ACC112 (cell line): ENCODE measurements around the gene NAPB.

Experiments used
- H2AFZ ChIP-seq: fragments of 200-600 bp; sonication (generic); one replicate; pipeline ENCODE4 v1.6.0; 2017; ENCODE audit warnings: antibody characterized with exemption, low read length; ENCODE audit not compliant: unreplicated experiment
- H3K27ac ChIP-seq: fragments of 200-600 bp; sonication (generic); 2 replicates; pipeline ENCODE4 v1.5.1; 2014; ENCODE audit warnings: low read depth, mild to moderate bottlenecking, antibody characterized with exemption, low read length, moderate library complexity
- H3K27me3 ChIP-seq: fragments of 200-600 bp; sonication (generic); 2 replicates; pipeline ENCODE4 v1.6.1; 2014; ENCODE audit warnings: mild to moderate bottlenecking, antibody characterized with exemption, low read length, moderate library complexity, mixed read lengths; ENCODE audit not compliant: insufficient read depth
- H3K36me3 ChIP-seq: fragments of 200-600 bp; sonication (generic); 2 replicates; pipeline ENCODE4 v1.6.1; 2016; ENCODE audit warnings: mild to moderate bottlenecking, antibody characterized with exemption, low read length, moderate library complexity, mixed read lengths; ENCODE audit not compliant: insufficient read depth
- H3K4me1 ChIP-seq: fragments of 200-600 bp; sonication (generic); one replicate; pipeline ENCODE4 v1.6.1; 2016; ENCODE audit warnings: low read length, mixed read lengths; ENCODE audit not compliant: insufficient read depth, unreplicated experiment, control insufficient read depth
- H3K4me3 ChIP-seq: fragments of 200-600 bp; sonication (generic); 2 replicates; pipeline ENCODE4 v1.5.1; 2014; ENCODE audit warnings: mild to moderate bottlenecking, low read depth, low read length
- H3K79me2 ChIP-seq: fragments of 200-600 bp; sonication (generic); one replicate; pipeline ENCODE4 v1.6.0; 2016; ENCODE audit warnings: low read length; ENCODE audit not compliant: control insufficient read depth, unreplicated experiment, insufficient read depth

NAPB gene

DNA sequence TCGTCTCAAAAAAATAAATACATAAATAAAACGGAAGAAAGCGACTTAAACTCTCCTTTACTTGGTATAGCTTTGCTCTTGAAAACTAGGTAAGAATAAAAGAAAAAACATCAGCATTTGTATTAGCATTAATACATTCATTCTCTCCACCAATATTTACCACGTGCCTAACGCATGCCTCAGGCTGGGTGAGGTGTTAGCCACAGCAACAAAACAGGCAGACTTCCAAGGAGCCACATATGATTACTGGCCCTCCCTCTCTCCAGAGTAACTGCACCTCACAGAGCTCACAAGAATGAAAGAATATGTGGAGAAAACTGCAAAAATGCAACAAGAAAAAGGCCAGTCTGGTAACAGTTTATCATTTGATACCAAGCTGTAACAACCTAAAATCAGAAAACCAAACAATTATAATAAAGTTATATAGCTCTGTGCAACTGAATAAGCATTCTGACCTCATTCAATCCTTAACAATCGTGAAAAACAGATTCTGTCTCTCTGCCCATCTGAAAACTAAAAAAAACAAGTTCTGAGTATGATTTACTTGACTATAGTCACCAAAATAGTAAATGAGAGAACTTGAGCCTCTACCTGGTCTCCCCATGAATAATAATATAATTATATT is 5.2 kb downstream of the NAPB start:
- Histone ChIP-seq H3K27me3 (no peaks in the 10 kb centered on the region), H3K79me2 (peaks cover 93% of the 10 kb centered on the region), H3K27ac (no peak overlapping the region)

DNA sequence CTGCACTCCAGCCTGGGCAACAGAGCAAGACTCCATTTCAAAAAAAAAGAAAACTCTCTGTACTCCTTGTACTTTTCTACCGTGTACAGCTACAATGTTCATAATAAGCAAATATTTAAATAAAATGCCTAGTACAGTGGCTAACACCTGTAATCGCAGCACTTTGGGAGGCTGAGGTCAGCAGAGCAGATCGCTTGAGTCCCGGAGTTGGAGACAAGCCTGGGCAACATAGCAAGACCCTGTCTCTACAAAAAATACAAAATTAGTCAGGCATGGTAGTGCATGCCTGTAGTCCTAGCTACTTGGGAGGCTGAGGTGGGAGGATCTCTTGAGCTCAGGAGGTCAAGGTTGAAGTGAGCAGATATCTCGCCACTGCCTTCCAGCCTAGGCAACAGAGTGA is 5.7 kb downstream of the NAPB start:
- Histone ChIP-seq H2AFZ (no peak overlapping the region), H3K27me3 (no peaks in the 10 kb centered on the region), H3K79me2 (peaks cover 93% of the 10 kb centered on the region), H3K4me3 (no peak overlapping the region), H3K36me3 (no peaks in the 10 kb centered on the region), H3K4me1 (peaks cover 19% of the 10 kb centered on the region), H3K27ac (no peak overlapping the region)

More for the DNA sequence above, 5.2 kb downstream of the NAPB start:
- no peak overlapping the region for H2AFZ ChIP-seq
- H3K36me3 ChIP-seq, result no peaks in the 10 kb centered on the region
- peaks cover 14% of the 10 kb centered on the region for H3K4me1 ChIP-seq
- H3K4me3 ChIP-seq, result no peak overlapping the region

DNA sequence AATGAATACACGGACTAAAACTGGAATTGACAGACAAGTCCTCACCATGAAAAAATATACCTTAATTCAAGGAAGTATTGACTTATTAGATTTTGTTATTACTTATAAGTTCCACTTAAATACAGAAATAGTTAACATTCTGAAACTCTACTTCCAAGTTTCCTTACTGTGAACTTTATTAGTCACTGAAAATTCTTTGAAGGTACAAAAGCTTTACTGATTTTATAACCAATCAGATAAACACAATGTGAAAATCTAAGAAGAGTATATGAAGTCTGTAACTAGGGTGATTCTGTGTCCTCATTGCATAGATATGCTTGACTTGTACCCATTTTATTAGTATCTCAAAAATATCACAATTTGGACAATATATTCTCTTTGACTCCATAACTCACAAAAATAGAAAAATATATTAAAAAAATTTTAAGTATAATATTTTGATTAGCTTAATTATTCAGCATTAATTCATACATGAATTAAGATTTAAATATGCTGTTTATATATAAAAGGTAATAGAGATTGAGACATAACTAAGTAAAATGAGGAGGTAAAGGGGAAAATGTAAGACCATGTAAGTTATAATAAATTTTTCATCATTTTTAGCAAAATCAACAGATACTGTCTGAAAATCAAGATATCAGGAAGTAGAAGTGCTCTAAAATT is 6.6 kb downstream of the NAPB start:
- no peak overlapping the region for H2AFZ ChIP-seq
- H3K4me3 ChIP-seq, result no peak overlapping the region
- H3K27ac ChIP-seq, result no peak overlapping the region
- H3K79me2 ChIP-seq, result peaks cover 94% of the 10 kb centered on the region
- peaks cover 19% of the 10 kb centered on the region for H3K4me1 ChIP-seq
- H3K36me3 ChIP-seq, result no peaks in the 10 kb centered on the region
- no peaks in the 10 kb centered on the region for H3K27me3 ChIP-seq

DNA sequence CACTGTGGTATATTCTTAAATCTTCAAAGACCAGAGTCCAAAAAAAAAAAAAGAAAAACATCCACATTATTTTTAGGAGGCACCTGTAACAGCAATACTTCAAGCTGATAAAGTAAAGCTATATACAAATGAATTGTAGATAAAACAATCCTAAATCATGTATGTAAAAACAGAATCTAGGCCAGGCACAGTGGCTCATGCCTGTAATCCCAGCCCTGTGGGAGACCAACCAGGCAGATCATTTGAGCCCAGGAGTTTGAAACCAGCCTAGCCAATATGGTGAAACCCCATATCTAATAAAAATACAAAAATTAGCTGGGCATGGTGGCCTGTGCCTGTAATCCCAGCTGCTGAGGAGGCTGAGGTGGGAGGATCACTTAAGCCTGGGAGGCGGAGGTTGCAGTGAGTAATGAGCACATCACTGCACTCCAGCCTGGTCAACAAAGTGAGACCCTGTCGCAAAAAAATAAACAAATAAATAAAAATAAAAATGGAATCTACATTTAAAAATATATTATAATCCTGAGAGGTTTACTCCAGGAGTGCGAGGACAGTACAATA is 7.3 kb downstream of the NAPB start:
- Histone ChIP-seq H3K4me1 (peaks cover 17% of the 10 kb centered on the region), H3K79me2 (peaks cover 94% of the 10 kb centered on the region)

DNA sequence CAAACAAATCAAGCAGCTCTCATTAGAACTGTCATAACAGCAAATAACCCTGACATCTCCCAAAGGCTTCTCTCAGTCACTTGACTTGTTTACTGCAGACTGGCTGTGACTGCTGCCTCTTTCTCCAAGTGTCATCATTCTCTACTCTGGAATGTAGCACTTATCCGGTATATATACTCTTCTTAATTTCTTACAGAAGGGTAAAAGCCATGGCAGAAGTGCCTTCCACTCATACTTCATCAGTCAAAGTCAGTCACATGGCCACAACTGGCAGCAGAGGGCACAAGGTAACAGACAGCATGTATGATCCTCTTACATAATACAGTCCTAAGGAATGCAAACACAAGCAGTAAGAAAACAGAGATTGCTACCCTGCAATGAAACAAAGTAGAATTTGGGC is 9.3 kb downstream of the NAPB start:
- H3K4me3 ChIP-seq, result no peak overlapping the region
- H3K4me1 ChIP-seq, result peaks cover 14% of the 10 kb centered on the region
- H3K36me3 ChIP-seq, result no peaks in the 10 kb centered on the region
- H3K79me2 ChIP-seq, result peaks cover 96% of the 10 kb centered on the region
- no peaks in the 10 kb centered on the region for H3K27me3 ChIP-seq
- no peak overlapping the region for H2AFZ ChIP-seq
- no peak overlapping the region for H3K27ac ChIP-seq

More for the DNA sequence above, 7.3 kb downstream of the NAPB start:
- H3K4me3 ChIP-seq, result no peak overlapping the region
- H2AFZ ChIP-seq, result no peak overlapping the region
- no peaks in the 10 kb centered on the region for H3K36me3 ChIP-seq
- no peak overlapping the region for H3K27ac ChIP-seq
- H3K27me3 ChIP-seq, result no peaks in the 10 kb centered on the region

DNA sequence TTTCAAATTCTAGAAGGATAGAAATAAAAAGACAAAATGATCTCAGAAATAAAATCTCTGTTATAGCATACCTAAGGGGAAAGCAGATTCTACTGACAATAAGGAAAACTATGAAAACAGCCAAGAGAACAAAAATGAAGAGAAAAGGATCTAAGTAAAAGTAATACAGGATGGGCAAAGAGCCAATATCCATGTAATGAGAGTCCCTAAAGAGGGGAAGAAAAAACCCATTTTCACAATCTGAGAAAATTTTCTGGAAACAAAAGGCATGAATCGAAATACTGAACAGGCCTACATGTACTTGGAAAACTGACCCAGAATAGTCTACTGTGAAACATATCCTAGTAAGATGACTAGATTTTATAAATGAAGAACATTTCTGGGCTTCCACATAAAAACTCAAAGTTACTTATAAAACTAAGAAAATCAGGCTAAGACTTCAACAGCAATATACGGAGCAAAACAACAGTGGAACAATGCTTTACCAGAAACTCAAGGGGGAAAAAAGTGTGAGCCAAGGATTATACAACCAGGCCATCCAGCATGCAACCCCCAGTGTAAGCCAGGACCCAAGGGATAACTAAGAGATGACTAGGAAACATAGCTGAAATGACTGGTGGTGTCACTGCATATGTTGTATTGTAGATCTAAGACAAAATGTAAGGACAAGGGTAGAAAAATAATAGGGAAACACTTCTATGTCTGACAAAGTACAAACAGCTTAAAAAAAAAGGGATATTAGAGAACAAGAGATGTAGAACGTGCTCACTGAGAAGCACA is 10.2 kb downstream of the NAPB start:
- Histone ChIP-seq H3K36me3 (no peaks in the 10 kb centered on the region), H3K4me1 (peaks cover 14% of the 10 kb centered on the region), H3K4me3 (no peak overlapping the region), H3K27ac (no peak overlapping the region), H3K79me2 (peaks cover 98% of the 10 kb centered on the region), H3K27me3 (no peaks in the 10 kb centered on the region), H2AFZ (no peak overlapping the region)

DNA sequence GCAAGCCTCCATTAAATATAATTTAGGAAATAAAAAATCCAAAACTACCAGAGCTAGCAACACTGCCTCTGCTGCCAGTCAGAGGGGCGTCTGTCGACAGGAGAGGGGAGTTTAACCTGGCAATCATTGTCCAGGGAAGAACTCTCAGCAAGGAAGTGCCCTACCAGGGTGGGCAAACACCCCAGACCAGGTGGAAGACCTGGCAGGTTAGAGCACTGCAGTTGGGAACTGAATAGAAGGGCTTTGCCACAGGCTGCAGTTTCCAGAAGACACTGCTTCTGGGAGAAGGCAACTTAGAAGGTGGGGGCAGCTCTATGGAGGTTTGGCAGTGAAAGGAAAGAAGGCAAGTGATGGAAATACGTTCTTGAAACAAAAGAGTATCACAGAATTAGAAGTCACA is 11.5 kb downstream of the NAPB start:
- no peak overlapping the region for H2AFZ ChIP-seq
- H3K27me3 ChIP-seq, result no peaks in the 10 kb centered on the region
- H3K4me1 ChIP-seq, result peaks cover 14% of the 10 kb centered on the region
- no peak overlapping the region for H3K4me3 ChIP-seq
- H3K36me3 ChIP-seq, result no peaks in the 10 kb centered on the region
- peaks cover 98% of the 10 kb centered on the region for H3K79me2 ChIP-seq
- H3K27ac ChIP-seq, result no peak overlapping the region

DNA sequence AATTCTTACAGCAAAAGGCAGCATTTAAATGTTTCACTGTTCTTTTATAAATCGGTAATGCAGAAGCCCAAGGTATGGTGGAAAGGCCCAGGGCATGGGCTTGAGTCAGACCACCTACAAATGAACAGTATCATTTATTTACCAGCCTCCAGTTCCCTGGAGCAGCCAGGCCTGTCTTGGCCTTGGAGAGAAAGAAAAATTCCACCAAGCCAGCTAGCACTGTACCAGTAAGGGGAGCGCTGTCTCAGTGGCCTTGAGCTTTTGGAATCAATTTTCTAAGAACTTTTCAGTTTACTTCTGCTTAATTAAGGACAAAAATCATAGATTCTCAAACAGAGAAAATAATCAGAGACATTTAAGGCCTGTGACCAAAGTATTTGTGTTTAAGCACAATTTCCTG is 12.3 kb downstream of the NAPB start:
- Histone ChIP-seq H2AFZ (no peak overlapping the region), H3K4me3 (no peak overlapping the region), H3K79me2 (peaks cover 99% of the 10 kb centered on the region), H3K27ac (no peak overlapping the region), H3K4me1 (peaks cover 21% of the 10 kb centered on the region), H3K36me3 (no peaks in the 10 kb centered on the region), H3K27me3 (no peaks in the 10 kb centered on the region)

DNA sequence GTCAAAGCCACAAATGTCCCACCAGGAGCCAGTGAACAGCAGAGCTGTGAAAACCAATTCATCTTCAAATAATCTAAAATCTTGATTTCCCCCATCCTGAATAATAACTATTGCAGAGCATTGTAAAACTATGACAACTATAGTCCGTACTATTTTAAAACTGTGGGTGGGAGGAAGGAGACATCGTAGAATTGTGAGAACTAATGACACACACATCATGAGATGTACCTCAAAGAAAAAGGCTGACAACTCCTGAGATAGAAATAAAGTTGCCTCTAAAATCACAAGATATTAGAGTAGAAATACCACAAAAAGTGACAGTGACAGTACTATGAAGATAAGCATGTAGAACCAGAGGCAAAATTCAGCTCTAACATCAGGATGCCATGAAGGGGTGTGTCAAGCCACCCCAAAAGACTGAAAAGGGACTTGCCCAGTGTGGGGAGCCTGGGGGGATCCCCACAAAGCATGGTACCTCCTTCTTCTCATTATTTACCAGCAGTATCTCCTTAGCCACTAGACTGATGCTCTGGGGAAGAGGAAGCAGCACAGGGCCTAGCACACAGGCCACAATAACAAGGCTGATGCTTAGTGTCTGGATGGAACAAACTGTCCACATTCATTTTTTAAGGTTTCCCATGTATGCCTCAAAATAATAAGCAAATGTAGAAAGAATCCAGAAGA is 13.4 kb downstream of the NAPB start:
- no peaks in the 10 kb centered on the region for H3K27me3 ChIP-seq
- peaks cover 95% of the 10 kb centered on the region for H3K79me2 ChIP-seq
- peaks cover 22% of the 10 kb centered on the region for H3K4me1 ChIP-seq
- no peaks in the 10 kb centered on the region for H3K36me3 ChIP-seq
- H3K27ac ChIP-seq, result no peak overlapping the region
- H2AFZ ChIP-seq, result no peak overlapping the region
- H3K4me3 ChIP-seq, result no peak overlapping the region

DNA sequence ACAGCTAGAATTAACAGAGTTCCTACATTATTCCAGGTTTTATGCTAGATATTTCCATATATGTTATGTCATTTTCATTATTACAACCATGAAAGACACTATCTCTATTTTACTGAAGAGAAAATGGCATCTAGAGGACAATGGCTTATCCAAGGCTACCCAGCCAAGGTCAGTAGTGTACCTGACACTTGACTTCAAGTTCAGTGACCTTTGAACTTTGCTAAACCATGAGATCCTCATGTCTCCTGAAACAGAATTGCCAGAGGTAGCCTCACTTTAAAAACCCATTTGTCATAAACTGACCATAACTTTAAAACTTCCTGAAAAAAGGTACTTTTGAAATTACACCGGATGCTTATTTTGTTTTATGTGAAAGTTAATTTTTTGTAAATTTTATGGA is 14.4 kb downstream of the NAPB start:
- H3K36me3 ChIP-seq, result no peaks in the 10 kb centered on the region; the same call in 1 of the 2 replicates

More for the DNA sequence above, 14.4 kb downstream of the NAPB start:
- H3K4me1 ChIP-seq, result peaks cover 19% of the 10 kb centered on the region
- no peak overlapping the region for H3K27ac ChIP-seq
- H3K27me3 ChIP-seq, result no peaks in the 10 kb centered on the region
- peaks cover 95% of the 10 kb centered on the region for H3K79me2 ChIP-seq
- no peak overlapping the region for H3K4me3 ChIP-seq
- no peak overlapping the region for H2AFZ ChIP-seq
